GM12878 (cell line): ENCODE results near the gene PDZD11.

Experiments
- CHD1 ChIP-seq: IDR thresholded peaks from 2 replicates; pipeline ENCODE4 v1.6.1; 2012; ENCODE audit warnings: low read depth, low read length, improper control_type of control experiment
- CTCF ChIP-seq, 3 experiments: IDR thresholded peaks in 2 of 3; conservative IDR thresholded peaks in 1 of 3; 2 replicates each; pipeline ENCODE4 v1.5.1; 2011; ENCODE audit warnings: low read depth in 3 of 3, low read length in 3 of 3, mild to moderate bottlenecking in 3 of 3, control low read depth in 2 of 3, moderate library complexity in 2 of 3, inconsistent platforms in 1 of 3, mixed read lengths in 1 of 3; ENCODE audit not compliant: control insufficient read depth in 2 of 3, insufficient read depth in 1 of 3; ENCODE audit errors: extremely low read depth in 1 of 3
- EP300 ChIP-seq, 2 experiments: fragments of 150-350 bp in 1 of 2; IDR thresholded peaks; 2 replicates each; pipeline ENCODE4 v1.6.1; 2011 to 2012; ENCODE audit warnings: low read depth in 2 of 2, low read length in 2 of 2, borderline replicate concordance in 1 of 2, improper control_type of control experiment in 1 of 2, inconsistent platforms in 1 of 2; ENCODE audit not compliant: control insufficient read depth in 1 of 2
- GABPA ChIP-seq: IDR thresholded peaks from 2 replicates; pipeline ENCODE4 v1.6.1; 2014; ENCODE audit warnings: antibody characterized with exemption, low read depth, mild to moderate bottlenecking, inconsistent platforms
- MAX ChIP-seq: IDR thresholded peaks from 2 replicates; pipeline ENCODE4 v1.6.1; 2012; ENCODE audit warnings: low read depth, low read length, improper control_type of control experiment
- PAX8 ChIP-seq: fragments of 450-650 bp; IDR thresholded peaks from 2 replicates; pipeline ENCODE4 v1.6.1; 2017; ENCODE audit warnings: mild to moderate bottlenecking, moderate library complexity
- POLR2A ChIP-seq: IDR thresholded peaks from 2 replicates; pipeline ENCODE4 v1.6.1; 2011; ENCODE audit warnings: low read depth, mild to moderate bottlenecking, low read length
- WRNIP1 ChIP-seq: IDR thresholded peaks from 2 replicates; pipeline ENCODE4 v1.6.1; 2011; ENCODE audit warnings: low read depth, low read length, improper control_type of control experiment, borderline replicate concordance
- ZNF207 ChIP-seq: fragments of 450-650 bp; IDR thresholded peaks from 2 replicates; pipeline ENCODE4 v1.6.1; 2014; ENCODE audit warnings: antibody characterized with exemption, mild to moderate bottlenecking, borderline replicate concordance

GRCh38 chrX:70257423-70258288, 32.1 kb downstream of the PDZD11 start:
- no peak for TF ChIP-seq EP300 (IDR thresholded peaks at IDR 0.05; ENCODE audit: borderline replicate concordance in 1 of 2, control insufficient read depth in 1 of 2, low read depth in 2 of 2, low read length in 2 of 2)
- no peak for TF ChIP-seq PAX8
- TF ChIP-seq POLR2A: no peak
- TF ChIP-seq CTCF (IDR thresholded peaks at IDR 0.05 in 2 of 3, conservative IDR thresholded peaks at IDR 0.05 in 1 of 3; ENCODE audit: control insufficient read depth in 2 of 3, extremely low read depth in 1 of 3, insufficient read depth in 1 of 3, low read depth in 3 of 3, low read length in 3 of 3): no peak
- no peak for TF ChIP-seq MAX
- TF ChIP-seq WRNIP1: no peak
- TF ChIP-seq GABPA: no peak
- no peak for TF ChIP-seq ZNF207
- TF ChIP-seq CHD1: no peak
